Ovary (tissue), 9 donors: ENCODE results near the gene POFUT1. TPM values are rescaled to one million over a fixed set of nuclear protein-coding genes. Genes with fewer than 3 reads are reported as not detected.

Experiments used
- DNase-seq, 5 donors: peaks; one replicate each; pipeline ENCODE4 v3.0.0-alpha.2; 2019 to 2020
- H3K27ac ChIP-seq, 2 donors: fragments of 200-600 bp; one replicate each; pipeline versions ENCODE4 v1.5.1 to v1.8.0; 2019 to 2022
- H3K27me3 ChIP-seq: fragments of 200-600 bp; one replicate; pipeline ENCODE4 v1.8.0; 2022
- H3K36me3 ChIP-seq: fragments of 200-600 bp; sonication (generic); one replicate; pipeline ENCODE4 v1.5.1; 2019
- H3K4me1 ChIP-seq: one replicate; pipeline ENCODE4 v1.8.1; 2013; ENCODE audit warnings: mild to moderate bottlenecking, moderate library complexity; ENCODE audit not compliant: insufficient read depth
- H3K4me3 ChIP-seq: fragments of 200-600 bp; sonication (generic); one replicate; pipeline ENCODE4 v1.5.1; 2017
- H3K9me3 ChIP-seq, 2 donors: fragments of 200-600 bp in 1 of 2; sonication (generic) in 1 of 2; one replicate each; pipeline versions ENCODE4 v1.5.1 to v1.8.1; 2013 to 2019; ENCODE audit warnings: mild to moderate bottlenecking in 1 of 2, moderate library complexity in 1 of 2
- EP300 ChIP-seq: sonication (generic); formaldehyde crosslinking; IDR thresholded peaks from one replicate; pipeline ENCODE4 v1.6.1; 2017; ENCODE audit warnings: antibody characterized with exemption
- POLR2A ChIP-seq: fragments of 450-650 bp; IDR thresholded peaks from one replicate; pipeline ENCODE4 v1.6.1; 2017; ENCODE audit warnings: antibody characterized with exemption, mild to moderate bottlenecking, moderate library complexity
- WGBS, 3 donors: extraction: QIAGEN DNeasy Blood & Tissue Kit in 1 of 3; methylation state at CpG; one replicate each; pipeline versions ENCODE4 v1.1.5 to v1.1.7; 2013 to 2017; 5-methylcytosine and 5-hydroxymethylcytosine counted together
- intact Hi-C, 4 donors: fragments of 100-400 bp; cut with DNase I; formaldehyde crosslinking; loops; one replicate each; pipeline versions ENCODE4 v1.11.0 to v1.15.1; 2022 to 2023
- polyA plus RNA-seq, 2 donors: library from polyadenylated mRNA; stranded (reverse); fragments of 200-250 nt in 1 of 2; fragments of 350-450 nt in 1 of 2; fragmentation: Illumina TruSeq in 1 of 2; extraction: RNeasy Lipid Tissue Mini Kit (QIAGEN cat#74804) in 1 of 2; gene quantifications; one replicate each; pipeline ENCODE4 v1.2.3, GENCODE V29; 2013 to 2014
- total RNA-seq, 7 donors: library from RNA; depleted of rRNA in 2 of 7; stranded (reverse); fragments of >200 nt in 2 of 7; fragmentation: NEBNext Ultra II Directional in 3 of 7; extraction: Animal tissue kit (Norgen Biotek cat#: 25700) in 3 of 7; gene quantifications; one replicate each; pipeline versions ENCODE4 v1.1.0 to v1.2.4, GENCODE V29; 2016 to 2023
- TF ChIP-seq, protein P1 (sequence below), 3 donors: fragments of 450-650 bp in 2 of 3; fragments of 200-600 bp in 1 of 3; IDR thresholded peaks; one replicate each; pipeline versions ENCODE4 v1.5.1 to v1.8.0; 2016 to 2022; ENCODE audit warnings: antibody characterized with exemption in 3 of 3, mild to moderate bottlenecking in 1 of 3
- donor health status: DM: no; HTN: no; CAD: no; lungs with moderate emphysema.
- donor health status: DM: no; HTN: no; CAD: no.
- donor health status: Bipolar disorder and iron deficiency.
- donor health status: DM: yes; HTN: yes; CAD: no.
- donor health status: DM: no; HTN: no; CAD: no.
- donor health status: DM: yes; HTN: yes; CAD: no.

Gene POFUT1
- total and polyA plus RNA-seq, 9 donors = 18.0 to 48.4 (median 32.3) TPM

GRCh38 chr20:32234135-32234808 lies 26.6 kb downstream of the POFUT1 start:
- TF ChIP-seq, protein P1, sequence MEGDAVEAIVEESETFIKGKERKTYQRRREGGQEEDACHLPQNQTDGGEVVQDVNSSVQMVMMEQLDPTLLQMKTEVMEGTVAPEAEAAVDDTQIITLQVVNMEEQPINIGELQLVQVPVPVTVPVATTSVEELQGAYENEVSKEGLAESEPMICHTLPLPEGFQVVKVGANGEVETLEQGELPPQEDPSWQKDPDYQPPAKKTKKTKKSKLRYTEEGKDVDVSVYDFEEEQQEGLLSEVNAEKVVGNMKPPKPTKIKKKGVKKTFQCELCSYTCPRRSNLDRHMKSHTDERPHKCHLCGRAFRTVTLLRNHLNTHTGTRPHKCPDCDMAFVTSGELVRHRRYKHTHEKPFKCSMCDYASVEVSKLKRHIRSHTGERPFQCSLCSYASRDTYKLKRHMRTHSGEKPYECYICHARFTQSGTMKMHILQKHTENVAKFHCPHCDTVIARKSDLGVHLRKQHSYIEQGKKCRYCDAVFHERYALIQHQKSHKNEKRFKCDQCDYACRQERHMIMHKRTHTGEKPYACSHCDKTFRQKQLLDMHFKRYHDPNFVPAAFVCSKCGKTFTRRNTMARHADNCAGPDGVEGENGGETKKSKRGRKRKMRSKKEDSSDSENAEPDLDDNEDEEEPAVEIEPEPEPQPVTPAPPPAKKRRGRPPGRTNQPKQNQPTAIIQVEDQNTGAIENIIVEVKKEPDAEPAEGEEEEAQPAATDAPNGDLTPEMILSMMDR (IDR thresholded peaks at IDR 0.05) = no peak
- TF ChIP-seq EP300 = no peak
- no peak for TF ChIP-seq POLR2A
- H3K27me3 ChIP-seq = no peaks in the 10 kb centered on the region
- DNase-seq = no peak
- H3K9me3 ChIP-seq = no peaks in the 10 kb centered on the region
- no peak overlapping the region for H3K27ac ChIP-seq
- H3K36me3 ChIP-seq = no peaks in the 10 kb centered on the region
- 90 to 93% (median 93%) methylated on average over 13 of the region's 13 CpGs for WGBS, 3 donors
- H3K4me3 ChIP-seq = no peak overlapping the region
- no peaks in the 10 kb centered on the region for H3K4me1 ChIP-seq
- intact Hi-C loops = no loop called here

DNA sequence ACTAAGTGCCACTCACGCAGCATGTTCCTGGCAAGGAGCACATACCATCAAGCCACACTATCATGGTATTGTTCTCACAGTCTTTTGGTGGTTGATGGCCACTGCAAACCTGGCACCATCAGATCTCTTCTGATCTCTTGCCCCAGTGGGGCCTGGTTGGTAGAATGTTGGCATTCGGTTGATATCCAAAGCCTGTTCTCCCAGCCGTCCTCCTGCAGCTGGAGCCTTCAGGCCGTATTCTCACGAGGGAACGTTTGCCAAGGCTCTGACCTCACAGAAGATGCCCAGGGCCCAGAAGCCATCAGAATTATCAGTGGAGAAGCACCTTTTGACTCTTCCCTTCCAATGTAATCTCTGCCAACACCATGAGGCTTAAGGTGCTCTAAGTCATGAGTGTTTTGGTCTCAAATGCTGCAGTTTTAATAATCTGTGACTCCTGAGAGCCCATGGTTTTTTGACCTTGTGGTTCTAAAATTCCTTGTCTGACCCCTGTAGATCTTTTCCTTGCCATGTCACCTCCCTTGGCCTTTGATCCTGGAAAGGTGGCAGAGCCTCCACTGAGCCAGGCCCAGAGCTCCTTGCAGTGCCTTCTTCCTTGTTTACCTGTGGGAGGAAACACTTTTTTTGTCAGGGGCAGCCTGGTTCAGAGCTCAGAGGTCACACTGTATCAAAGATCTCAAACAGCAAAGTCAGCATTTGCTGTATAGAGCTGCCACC lies 27.8 kb downstream of the POFUT1 start:
- H3K27ac ChIP-seq = no peak overlapping the region
- TF ChIP-seq EP300 = no peak
- no peak for TF ChIP-seq POLR2A
- H3K27me3 ChIP-seq = no peaks in the 10 kb centered on the region
- H3K4me3 ChIP-seq = no peak overlapping the region
- H3K4me1 ChIP-seq = no peaks in the 10 kb centered on the region
- DNase-seq = no peak
- 79 to 83% (median 81%) methylated on average over 6 of the region's 6 CpGs for WGBS, 3 donors
- H3K36me3 ChIP-seq = no peaks in the 10 kb centered on the region
- no peaks in the 10 kb centered on the region for H3K9me3 ChIP-seq
- intact Hi-C loops = no loop called here

- 92 to 94% (median 92%) methylated on average over 3 of the region's 3 CpGs for WGBS, 3 donors
- no peak overlapping the region for H3K27ac ChIP-seq
- TF ChIP-seq POLR2A (no peak), EP300 (no peak)
- TF ChIP-seq, protein P1 (IDR thresholded peaks at IDR 0.05) = no peak
- H3K4me3 ChIP-seq = no peak overlapping the region
- H3K27me3 ChIP-seq = no peaks in the 10 kb centered on the region
- H3K9me3 ChIP-seq = no peaks in the 10 kb centered on the region
- H3K4me1 ChIP-seq = no peaks in the 10 kb centered on the region
- intact Hi-C loops = no loop called here
- no peak for DNase-seq
- no peaks in the 10 kb centered on the region for H3K36me3 ChIP-seq
These were observed 28.4 kb downstream of the POFUT1 start for GRCh38 chr20:32236048-32236533.

- H3K27ac ChIP-seq = no peak overlapping the region
- no peak for DNase-seq
- no peaks in the 10 kb centered on the region for H3K9me3 ChIP-seq
- TF ChIP-seq POLR2A = no peak
- no peak for TF ChIP-seq EP300
- TF ChIP-seq, protein P1 (IDR thresholded peaks at IDR 0.05) = no peak
- WGBS, 3 donors = 95 to 100% (median 98%) methylated on average over 2 of the region's 2 CpGs
- H3K4me1 ChIP-seq = no peaks in the 10 kb centered on the region
- no peak overlapping the region for H3K4me3 ChIP-seq
- no peaks in the 10 kb centered on the region for H3K36me3 ChIP-seq
- H3K27me3 ChIP-seq = no peaks in the 10 kb centered on the region
- intact Hi-C loops = no loop called here
These were observed 29.1 kb downstream of the POFUT1 start for GRCh38 chr20:32236819-32237218.

- 76 to 80% (median 79%) methylated on average over 6 of the region's 6 CpGs for WGBS, 3 donors
- Histone ChIP-seq H3K36me3 (no peaks in the 10 kb centered on the region), H3K27ac (no peak overlapping the region), H3K4me1 (no peaks in the 10 kb centered on the region), H3K27me3 (no peaks in the 10 kb centered on the region), H3K9me3 (no peaks in the 10 kb centered on the region), H3K4me3 (no peak overlapping the region)
- TF ChIP-seq EP300 = no peak
- no peak for TF ChIP-seq POLR2A
- TF ChIP-seq, protein P1 (IDR thresholded peaks at IDR 0.05) = no peak
- DNase-seq = no peak
- intact Hi-C loops = no loop called here
These were observed 29.7 kb downstream of the POFUT1 start for GRCh38 chr20:32237419-32237818.
